Natural killer cell (primary cell): ENCODE data around the gene CT83. TPM values are rescaled to one million over a fixed set of nuclear protein-coding genes. Genes with fewer than 3 reads are reported as not detected.

Source experiments
- ATAC-seq, 3 donors: fragments of 150-1000 bp in 2 of 3; fragments of 200-7000 bp in 1 of 3; cut with Tn5 transposase; 1 replicate in 1 of 3; 2 replicates in 2 of 3; pipeline ENCODE4 v1.10.0; 2021; ENCODE audit warnings: mild to moderate bottlenecking in 2 of 3, moderate library complexity in 2 of 3
- DNase-seq, 2 donors: peaks; one replicate each; pipeline versions ENCODE4 v3.0.0 to v3.0.0-alpha.2; 2013 to 2021; ENCODE audit warnings: mixed read lengths in 1 of 2
- H3K27ac ChIP-seq: one replicate; pipeline ENCODE4 v1.5.1; 2013; ENCODE audit warnings: mild to moderate bottlenecking, low read length
- H3K27me3 ChIP-seq: one replicate; pipeline ENCODE4 v1.6.1; 2013; ENCODE audit warnings: low read length; ENCODE audit not compliant: control insufficient read depth, insufficient read depth
- H3K36me3 ChIP-seq: one replicate; pipeline ENCODE4 v1.6.1; 2013; ENCODE audit warnings: low read length; ENCODE audit not compliant: control insufficient read depth, insufficient read depth
- H3K4me1 ChIP-seq: one replicate; pipeline ENCODE4 v1.6.1; 2013; ENCODE audit warnings: low read length; ENCODE audit not compliant: control insufficient read depth, insufficient read depth
- H3K4me3 ChIP-seq: one replicate; pipeline ENCODE4 v1.5.1; 2013; ENCODE audit warnings: low read length
- H3K9me3 ChIP-seq: one replicate; pipeline ENCODE4 v1.6.1; 2013; ENCODE audit warnings: low read length; ENCODE audit not compliant: control insufficient read depth, insufficient read depth
- H3K27ac Mint-ChIP-seq, 2 donors: one replicate each; pipeline ENCODE4 v1.8.0; 2022; ENCODE audit warnings: mild to moderate bottlenecking in 2 of 2, mixed read lengths in 2 of 2, moderate library complexity in 1 of 2
- H3K27me3 Mint-ChIP-seq, 2 donors: one replicate each; pipeline ENCODE4 v1.8.0; 2022; ENCODE audit warnings: low read depth in 2 of 2, mixed read lengths in 2 of 2
- H3K36me3 Mint-ChIP-seq: one replicate; pipeline ENCODE4 v1.8.0; 2022; ENCODE audit warnings: mixed read lengths
- H3K4me1 Mint-ChIP-seq, 2 donors: one replicate each; pipeline ENCODE4 v1.8.0; 2022; ENCODE audit warnings: mixed read lengths in 2 of 2
- H3K4me3 Mint-ChIP-seq: one replicate; pipeline ENCODE4 v1.8.0; 2022; ENCODE audit warnings: mild to moderate bottlenecking, moderate library complexity, mixed read lengths
- H3K9me3 Mint-ChIP-seq, 2 donors: one replicate each; pipeline ENCODE4 v1.8.0; 2022; ENCODE audit warnings: mixed read lengths in 2 of 2
- WGBS: methylation state at CpG from one replicate; pipeline ENCODE4 v1.1.7; 2013; ENCODE audit warnings: missing lambda C conversion rate; ENCODE audit not compliant: insufficient coverage; 5-methylcytosine and 5-hydroxymethylcytosine counted together
- intact Hi-C: fragments of 100-400 bp; cut with micrococcal nuclease; formaldehyde crosslinking; loops from one replicate; pipeline ENCODE4 v1.14.2; 2022
- total RNA-seq, 4 donors: library from RNA; stranded (reverse); fragments of 120-200 nt in 1 of 4; gene quantifications; one replicate each; pipeline versions ENCODE4 v1.2.3 to v1.2.4, GENCODE V29; 2013 to 2022
- TF ChIP-seq, protein P1 (sequence below): fragments of 200-600 bp; IDR thresholded peaks from one replicate; pipeline ENCODE4 v1.8.0; 2022; ENCODE audit warnings: antibody characterized with exemption

The CT83 gene, protein sequence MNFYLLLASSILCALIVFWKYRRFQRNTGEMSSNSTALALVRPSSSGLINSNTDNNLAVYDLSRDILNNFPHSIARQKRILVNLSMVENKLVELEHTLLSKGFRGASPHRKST
- not detected for total RNA-seq
- total RNA-seq (2013): not detected

DNA sequence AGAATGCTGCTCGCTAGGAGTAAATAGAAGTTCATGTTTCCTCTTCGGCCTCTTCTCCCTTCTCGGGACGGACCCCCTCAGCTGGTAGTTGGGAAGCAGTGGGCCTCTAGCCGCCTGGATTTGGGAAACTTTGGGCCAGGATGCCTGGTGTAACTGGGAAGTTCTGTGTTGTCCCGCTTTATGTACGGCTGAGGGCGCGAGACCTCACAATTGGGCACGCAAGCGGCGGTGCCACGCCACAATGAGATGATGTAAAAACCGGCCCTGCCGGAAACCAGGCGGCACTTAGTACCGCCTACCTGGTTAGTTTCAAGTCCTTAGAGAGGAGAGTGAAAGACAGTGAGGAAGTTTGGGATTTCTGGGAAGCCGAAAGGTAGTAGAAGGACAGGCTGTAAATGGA, at the start of gene CT83:
TSS of gene CT83 (minus strand) at position 155 of the 400 bp plus-strand sequence. CDS start at position 35, 120 bp downstream.
- no peaks in the 10 kb centered on the region for H3K9me3 ChIP-seq
- Mint-ChIP-seq H3K4me3 (no peak within 1 kb of the TSS), H3K4me1 (no peaks in the 10 kb centered on the region), H3K27me3 (no peaks in the 10 kb centered on the region), H3K27ac (no peak within 1 kb of the TSS), H3K9me3 (peaks cover 2 to 3% of the 10 kb centered on the region in 2 donors), H3K36me3 (no peaks in the 10 kb centered on the region)
- intact Hi-C loops: no loop called here
- H3K4me1 ChIP-seq: no peaks in the 10 kb centered on the region
- TF ChIP-seq, protein P1, sequence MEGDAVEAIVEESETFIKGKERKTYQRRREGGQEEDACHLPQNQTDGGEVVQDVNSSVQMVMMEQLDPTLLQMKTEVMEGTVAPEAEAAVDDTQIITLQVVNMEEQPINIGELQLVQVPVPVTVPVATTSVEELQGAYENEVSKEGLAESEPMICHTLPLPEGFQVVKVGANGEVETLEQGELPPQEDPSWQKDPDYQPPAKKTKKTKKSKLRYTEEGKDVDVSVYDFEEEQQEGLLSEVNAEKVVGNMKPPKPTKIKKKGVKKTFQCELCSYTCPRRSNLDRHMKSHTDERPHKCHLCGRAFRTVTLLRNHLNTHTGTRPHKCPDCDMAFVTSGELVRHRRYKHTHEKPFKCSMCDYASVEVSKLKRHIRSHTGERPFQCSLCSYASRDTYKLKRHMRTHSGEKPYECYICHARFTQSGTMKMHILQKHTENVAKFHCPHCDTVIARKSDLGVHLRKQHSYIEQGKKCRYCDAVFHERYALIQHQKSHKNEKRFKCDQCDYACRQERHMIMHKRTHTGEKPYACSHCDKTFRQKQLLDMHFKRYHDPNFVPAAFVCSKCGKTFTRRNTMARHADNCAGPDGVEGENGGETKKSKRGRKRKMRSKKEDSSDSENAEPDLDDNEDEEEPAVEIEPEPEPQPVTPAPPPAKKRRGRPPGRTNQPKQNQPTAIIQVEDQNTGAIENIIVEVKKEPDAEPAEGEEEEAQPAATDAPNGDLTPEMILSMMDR: no peak
- no peak within 1 kb of the TSS for H3K27ac ChIP-seq
- no peak for ATAC-seq
- no peaks in the 10 kb centered on the region for H3K27me3 ChIP-seq
- no peaks in the 10 kb centered on the region for H3K36me3 ChIP-seq
- no peak within 1 kb of the TSS for H3K4me3 ChIP-seq
- 89% methylated on average over 17 of the region's 18 CpGs for WGBS
- no peak for DNase-seq

DNA sequence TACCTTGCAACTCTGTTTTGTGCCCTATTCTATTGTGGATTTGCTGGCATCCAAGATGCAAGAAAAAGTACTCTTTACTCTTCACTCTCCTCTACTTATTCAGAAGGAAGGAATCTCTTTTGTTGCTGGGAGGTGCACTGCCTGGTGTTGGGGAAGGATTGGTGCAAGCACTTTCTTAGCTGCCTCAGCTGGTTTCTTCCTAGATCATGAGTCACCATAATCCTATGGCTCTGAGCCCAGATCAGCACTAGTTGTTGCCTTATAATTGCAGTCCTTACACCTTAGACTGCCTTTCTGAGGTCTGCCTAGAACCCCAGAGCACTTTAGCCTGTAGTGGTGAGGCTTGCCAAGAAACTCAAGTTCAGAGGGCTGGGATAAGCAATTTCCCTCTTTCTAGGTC, 37.0 kb upstream of the CT83 start:
- no peak overlapping the region for H3K4me3 Mint-ChIP-seq
- Histone ChIP-seq H3K4me1 (no peaks in the 10 kb centered on the region), H3K27ac (no peak overlapping the region), H3K4me3 (no peak overlapping the region), H3K9me3 (no peaks in the 10 kb centered on the region), H3K36me3 (no peaks in the 10 kb centered on the region), H3K27me3 (no peaks in the 10 kb centered on the region)
- no peak overlapping the region for H3K27ac Mint-ChIP-seq
- intact Hi-C loops: no loop called here
- TF ChIP-seq, protein P1: no peak
- peaks cover 2 to 7% of the 10 kb centered on the region in 2 donors for H3K9me3 Mint-ChIP-seq
- no peak for DNase-seq
- H3K27me3 Mint-ChIP-seq: no peaks in the 10 kb centered on the region
- H3K36me3 Mint-ChIP-seq: no peaks in the 10 kb centered on the region
- no peak for ATAC-seq
- H3K4me1 Mint-ChIP-seq: no peaks in the 10 kb centered on the region

DNA sequence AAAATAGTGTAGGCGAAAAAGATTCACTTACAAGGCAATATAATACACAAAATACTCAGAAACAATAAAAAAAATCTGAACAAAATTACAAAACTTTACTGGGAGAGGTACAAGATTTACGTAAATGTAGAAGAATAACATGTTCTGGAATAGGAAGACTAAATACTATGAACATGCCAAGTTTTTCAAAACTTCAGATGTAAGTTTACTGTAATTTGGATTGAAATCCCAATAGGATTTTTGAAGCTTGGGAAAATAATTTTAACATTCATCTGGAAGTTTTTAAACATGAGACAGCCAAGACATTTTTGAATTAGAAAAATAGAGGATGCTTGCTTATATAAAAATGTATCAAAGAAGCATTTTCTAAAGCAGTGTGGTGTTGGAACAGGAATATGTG, 30.5 kb upstream of the CT83 start:
- DNase-seq: no peak
- Histone ChIP-seq H3K27me3 (no peaks in the 10 kb centered on the region), H3K4me1 (no peaks in the 10 kb centered on the region), H3K9me3 (no peaks in the 10 kb centered on the region), H3K4me3 (no peak overlapping the region), H3K36me3 (no peaks in the 10 kb centered on the region), H3K27ac (no peak overlapping the region)
- H3K36me3 Mint-ChIP-seq: no peaks in the 10 kb centered on the region
- TF ChIP-seq, protein P1: no peak
- no peaks in the 10 kb centered on the region for H3K27me3 Mint-ChIP-seq
- H3K4me3 Mint-ChIP-seq: no peak overlapping the region
- H3K27ac Mint-ChIP-seq: no peak overlapping the region
- H3K4me1 Mint-ChIP-seq: no peaks in the 10 kb centered on the region
- WGBS: no CpG with 5 or more reads among the region's 2 CpGs
- ATAC-seq: no peak
- H3K9me3 Mint-ChIP-seq: peaks cover 0 to 2% of the 10 kb centered on the region in 2 donors
- intact Hi-C loops: no loop called here

DNA sequence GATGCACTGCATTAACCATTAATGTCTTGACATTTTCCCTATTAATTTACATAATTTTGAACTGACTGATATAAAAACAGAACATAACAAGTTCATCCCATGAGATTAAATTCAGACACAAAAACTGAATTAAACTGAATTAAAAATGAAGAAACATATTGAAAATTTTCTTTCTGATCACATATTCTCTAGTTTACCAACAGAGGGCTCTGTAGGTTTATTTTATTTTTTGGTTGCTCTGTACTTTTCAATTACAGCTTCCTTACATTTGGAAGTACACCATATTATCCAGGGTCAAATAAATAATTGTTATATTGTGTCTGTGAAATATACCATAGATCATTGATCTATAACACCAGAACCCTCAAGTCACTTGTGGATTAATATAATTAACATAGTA, 27.3 kb upstream of the CT83 start:
- peaks cover 0 to 8% of the 10 kb centered on the region in 2 donors for H3K9me3 Mint-ChIP-seq
- no peak overlapping the region for H3K27ac Mint-ChIP-seq
- Histone ChIP-seq H3K4me3 (no peak overlapping the region), H3K27ac (no peak overlapping the region), H3K36me3 (no peaks in the 10 kb centered on the region), H3K9me3 (no peaks in the 10 kb centered on the region), H3K27me3 (no peaks in the 10 kb centered on the region), H3K4me1 (no peaks in the 10 kb centered on the region)
- no peaks in the 10 kb centered on the region for H3K36me3 Mint-ChIP-seq
- no peaks in the 10 kb centered on the region for H3K4me1 Mint-ChIP-seq
- intact Hi-C loops: no loop called here
- no peaks in the 10 kb centered on the region for H3K27me3 Mint-ChIP-seq
- TF ChIP-seq, protein P1: no peak
- ATAC-seq (no peak), DNase-seq (no peak)
- no peak overlapping the region for H3K4me3 Mint-ChIP-seq
